Peyer's patch (tissue), 4 donors: ENCODE results near the gene NEMP2.

Experiments
- POLR2A ChIP-seq, 2 donors: fragments of 450-650 bp; IDR thresholded peaks; one replicate each; pipeline ENCODE4 v1.5.1; 2017; ENCODE audit warnings: antibody characterized with exemption in 2 of 2, mild to moderate bottlenecking in 2 of 2, moderate library complexity in 2 of 2
- TF ChIP-seq, protein P1 (sequence below), 6 experiments: fragments of 450-650 bp in 4 of 6; fragments of 200-600 bp in 2 of 6; sonication (generic) in 1 of 6; IDR thresholded peaks; one replicate each; pipeline ENCODE4 v1.5.1; 2017 to 2019; ENCODE audit warnings: antibody characterized with exemption in 6 of 6, mild to moderate bottlenecking in 3 of 6, moderate library complexity in 1 of 6

GRCh38 chr2:190537765-190538164, 3.2 kb upstream of the NEMP2 start:
- no peak for TF ChIP-seq POLR2A (IDR thresholded peaks at IDR 0.05)
- TF ChIP-seq, protein P1, sequence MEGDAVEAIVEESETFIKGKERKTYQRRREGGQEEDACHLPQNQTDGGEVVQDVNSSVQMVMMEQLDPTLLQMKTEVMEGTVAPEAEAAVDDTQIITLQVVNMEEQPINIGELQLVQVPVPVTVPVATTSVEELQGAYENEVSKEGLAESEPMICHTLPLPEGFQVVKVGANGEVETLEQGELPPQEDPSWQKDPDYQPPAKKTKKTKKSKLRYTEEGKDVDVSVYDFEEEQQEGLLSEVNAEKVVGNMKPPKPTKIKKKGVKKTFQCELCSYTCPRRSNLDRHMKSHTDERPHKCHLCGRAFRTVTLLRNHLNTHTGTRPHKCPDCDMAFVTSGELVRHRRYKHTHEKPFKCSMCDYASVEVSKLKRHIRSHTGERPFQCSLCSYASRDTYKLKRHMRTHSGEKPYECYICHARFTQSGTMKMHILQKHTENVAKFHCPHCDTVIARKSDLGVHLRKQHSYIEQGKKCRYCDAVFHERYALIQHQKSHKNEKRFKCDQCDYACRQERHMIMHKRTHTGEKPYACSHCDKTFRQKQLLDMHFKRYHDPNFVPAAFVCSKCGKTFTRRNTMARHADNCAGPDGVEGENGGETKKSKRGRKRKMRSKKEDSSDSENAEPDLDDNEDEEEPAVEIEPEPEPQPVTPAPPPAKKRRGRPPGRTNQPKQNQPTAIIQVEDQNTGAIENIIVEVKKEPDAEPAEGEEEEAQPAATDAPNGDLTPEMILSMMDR (IDR thresholded peaks at IDR 0.05): no peak
